Measurements from ENCODE around the gene RHOV. TPM values are rescaled to one million over a fixed set of nuclear protein-coding genes. Genes with fewer than 3 reads are reported as not detected.

Gene RHOV
- total RNA-seq, 1 donor from 2014 or later: not detected

DNA sequence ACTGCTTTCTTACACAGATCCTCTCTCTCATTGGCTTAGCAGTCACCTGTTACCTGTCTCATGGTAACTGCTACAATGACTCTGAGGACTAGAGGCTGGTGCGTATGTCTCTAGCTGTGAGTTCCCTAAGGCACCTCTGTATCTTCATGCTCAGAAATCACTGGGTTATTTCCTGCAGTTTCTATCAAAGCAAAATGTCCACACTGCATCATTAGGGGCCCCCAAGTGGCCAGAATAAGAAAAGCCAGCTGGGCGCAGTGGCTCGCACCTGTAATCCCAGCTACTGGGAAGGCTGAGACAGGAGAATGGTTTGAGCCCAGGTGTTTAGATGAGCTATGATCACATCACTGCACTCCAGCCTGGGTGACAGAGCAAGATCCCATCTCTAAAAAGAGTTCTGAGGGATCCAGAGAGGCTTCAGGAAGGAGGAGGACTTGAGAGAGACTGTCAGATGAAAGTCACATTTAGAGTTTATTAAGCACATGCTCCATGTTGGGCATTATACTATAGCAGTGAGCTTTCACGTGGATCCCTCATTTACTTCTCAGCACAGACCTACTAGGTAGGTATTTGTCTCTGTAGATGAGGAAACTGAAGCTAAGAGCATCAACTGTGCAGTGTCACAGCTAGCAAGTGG lies 17.9 kb upstream of the RHOV start:
- Histone ChIP-seq H3K27me3 (ENCODE audit: low read depth) (no peaks in the 10 kb centered on the region), H3K4me3 (no peak overlapping the region), H3K36me3 (peaks cover 13% of the 10 kb centered on the region), H3K9me3 (replicated peaks) (no peaks in the 10 kb centered on the region), H3K4me1 (peaks cover 32% of the 10 kb centered on the region), H3K27ac (replicated peaks) (no peak overlapping the region)
- DNase-seq: no peak
- TF ChIP-seq, protein P1, sequence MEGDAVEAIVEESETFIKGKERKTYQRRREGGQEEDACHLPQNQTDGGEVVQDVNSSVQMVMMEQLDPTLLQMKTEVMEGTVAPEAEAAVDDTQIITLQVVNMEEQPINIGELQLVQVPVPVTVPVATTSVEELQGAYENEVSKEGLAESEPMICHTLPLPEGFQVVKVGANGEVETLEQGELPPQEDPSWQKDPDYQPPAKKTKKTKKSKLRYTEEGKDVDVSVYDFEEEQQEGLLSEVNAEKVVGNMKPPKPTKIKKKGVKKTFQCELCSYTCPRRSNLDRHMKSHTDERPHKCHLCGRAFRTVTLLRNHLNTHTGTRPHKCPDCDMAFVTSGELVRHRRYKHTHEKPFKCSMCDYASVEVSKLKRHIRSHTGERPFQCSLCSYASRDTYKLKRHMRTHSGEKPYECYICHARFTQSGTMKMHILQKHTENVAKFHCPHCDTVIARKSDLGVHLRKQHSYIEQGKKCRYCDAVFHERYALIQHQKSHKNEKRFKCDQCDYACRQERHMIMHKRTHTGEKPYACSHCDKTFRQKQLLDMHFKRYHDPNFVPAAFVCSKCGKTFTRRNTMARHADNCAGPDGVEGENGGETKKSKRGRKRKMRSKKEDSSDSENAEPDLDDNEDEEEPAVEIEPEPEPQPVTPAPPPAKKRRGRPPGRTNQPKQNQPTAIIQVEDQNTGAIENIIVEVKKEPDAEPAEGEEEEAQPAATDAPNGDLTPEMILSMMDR (IDR thresholded peaks at IDR 0.05; ENCODE audit: borderline replicate concordance): peak; percentile 68
- intact Hi-C loops (cut with micrococcal nuclease): no loop called here

DNA sequence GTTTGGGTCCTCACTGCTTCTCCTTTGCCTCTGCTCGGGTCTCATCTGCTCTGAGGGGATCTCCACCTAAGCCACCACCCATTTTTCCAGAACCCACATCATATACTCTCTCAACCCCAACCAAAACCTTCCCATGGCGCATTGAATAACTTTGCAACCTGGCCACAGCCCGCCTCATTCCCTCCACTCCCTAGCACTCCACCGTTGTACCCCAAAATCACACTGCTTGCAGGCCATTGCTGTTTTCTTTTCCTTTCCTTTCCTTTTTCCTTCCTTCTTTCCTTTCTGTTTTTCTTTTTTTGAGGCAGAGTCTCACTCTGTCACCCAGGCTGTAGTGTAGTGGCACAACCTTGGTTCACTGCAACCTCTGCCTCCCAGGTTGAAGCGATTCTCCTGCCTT lies 17.1 kb upstream of the RHOV start:
- no peaks in the 10 kb centered on the region for H3K27me3 ChIP-seq (ENCODE audit: low read depth)

DNA sequence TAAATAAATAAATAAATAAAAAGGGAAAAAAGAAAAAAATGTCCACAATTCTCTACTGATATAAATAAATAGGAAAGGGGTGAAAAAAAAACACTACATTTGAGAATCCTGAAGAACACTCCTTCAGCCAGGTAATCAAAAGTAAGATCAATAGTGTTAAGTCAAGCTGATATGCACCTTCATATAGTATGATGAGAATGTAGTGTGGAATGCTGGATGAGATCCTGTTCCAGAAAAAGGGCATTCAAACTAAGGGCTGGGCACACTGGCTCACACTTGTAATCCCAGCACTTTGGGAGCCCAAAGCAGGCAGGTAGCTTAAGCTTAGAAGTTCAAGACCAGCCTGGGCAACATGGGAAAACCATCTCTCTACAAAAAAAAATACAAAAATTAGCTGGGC lies 15.1 kb upstream of the RHOV start:
- TF ChIP-seq, protein P1 (IDR thresholded peaks at IDR 0.05; ENCODE audit: borderline replicate concordance): no peak
- intact Hi-C loops (cut with micrococcal nuclease): no loop called here
- DNase-seq: no peak
- H3K36me3 ChIP-seq: no peaks in the 10 kb centered on the region
- H3K27ac ChIP-seq (replicated peaks): no peak overlapping the region
- no peaks in the 10 kb centered on the region for H3K9me3 ChIP-seq (replicated peaks)
- H3K4me1 ChIP-seq: peaks cover 8% of the 10 kb centered on the region
- no peaks in the 10 kb centered on the region for H3K27me3 ChIP-seq (ENCODE audit: low read depth)
- H3K4me3 ChIP-seq: no peak overlapping the region

More for the DNA sequence above, 17.1 kb upstream of the RHOV start:
- Histone ChIP-seq H3K27ac (replicated peaks) (no peak overlapping the region), H3K36me3 (peaks cover 5% of the 10 kb centered on the region), H3K4me3 (no peak overlapping the region), H3K4me1 (peaks cover 25% of the 10 kb centered on the region), H3K9me3 (replicated peaks) (no peaks in the 10 kb centered on the region)
- no peak for DNase-seq
- intact Hi-C loops (cut with micrococcal nuclease): no loop called here
- TF ChIP-seq, protein P1 (IDR thresholded peaks at IDR 0.05; ENCODE audit: borderline replicate concordance): no peak

DNA sequence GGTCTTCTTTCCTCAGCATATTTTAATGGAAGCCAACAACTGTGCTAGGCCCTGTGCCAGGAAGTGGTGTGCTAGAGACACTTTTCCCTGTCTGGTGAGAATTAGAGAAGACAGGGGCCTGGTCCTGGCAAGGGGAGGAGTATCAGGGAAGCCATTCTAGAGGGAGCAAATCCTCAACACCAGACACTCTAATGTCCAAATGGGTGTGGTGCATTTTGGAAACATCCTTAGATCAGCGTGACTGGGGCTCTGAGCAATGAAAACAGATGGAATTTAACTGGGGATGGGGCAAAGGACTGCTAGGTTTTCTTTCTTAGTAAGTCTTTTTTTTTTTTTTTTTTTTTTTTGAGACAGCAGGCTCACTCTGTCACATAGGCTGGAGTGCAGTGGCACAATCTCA lies 12.6 kb upstream of the RHOV start:
- Histone ChIP-seq H3K36me3 (no peaks in the 10 kb centered on the region), H3K4me3 (no peak overlapping the region), H3K9me3 (replicated peaks) (peaks cover 8% of the 10 kb centered on the region), H3K4me1 (no peaks in the 10 kb centered on the region), H3K27ac (replicated peaks) (no peak overlapping the region), H3K27me3 (ENCODE audit: low read depth) (no peaks in the 10 kb centered on the region)
- TF ChIP-seq, protein P1 (IDR thresholded peaks at IDR 0.05; ENCODE audit: borderline replicate concordance): no peak
- no peak for DNase-seq
- intact Hi-C loops (cut with micrococcal nuclease): no loop called here

DNA sequence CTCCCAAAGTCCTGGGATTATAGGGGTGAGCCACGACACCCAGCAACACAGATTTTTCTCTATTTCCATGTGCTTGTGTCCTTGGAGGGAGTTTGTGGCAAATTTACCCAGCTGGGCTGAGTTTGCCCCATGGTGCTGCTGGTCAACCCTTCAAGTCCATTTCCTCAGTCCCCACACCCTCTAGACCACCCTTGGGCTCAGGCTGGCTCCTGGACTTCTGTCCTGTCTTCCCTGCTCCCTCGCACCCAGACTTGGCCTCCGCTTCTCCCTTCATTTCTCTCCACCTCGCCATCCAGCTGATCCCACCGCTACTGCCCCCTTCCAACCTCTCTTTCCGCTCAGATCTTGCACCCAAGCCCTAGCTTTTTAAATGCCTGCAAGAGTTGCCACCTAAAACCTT lies 7.3 kb upstream of the RHOV start:
- Histone ChIP-seq H3K27me3 (ENCODE audit: low read depth) (no peaks in the 10 kb centered on the region), H3K4me1 (no peaks in the 10 kb centered on the region), H3K9me3 (replicated peaks) (peaks cover 8% of the 10 kb centered on the region), H3K4me3 (no peak overlapping the region), H3K27ac (replicated peaks) (no peak overlapping the region), H3K36me3 (no peaks in the 10 kb centered on the region)
- intact Hi-C loops (cut with micrococcal nuclease): no loop called here
- DNase-seq: no peak
- TF ChIP-seq, protein P1 (IDR thresholded peaks at IDR 0.05; ENCODE audit: borderline replicate concordance): no peak
